GM23338 (cell line): Measurements from ENCODE around the gene MAPKBP1. TPM values are rescaled to one million over a fixed set of nuclear protein-coding genes. Genes with fewer than 3 reads are reported as not detected.

Experiments
- ATAC-seq: fragments of 200-7000 bp; cut with Tn5 transposase; 3 replicates; pipeline ENCODE4 v1.9.1; 2020
- DNase-seq: peaks from one replicate; pipeline ENCODE4 v3.0.0-alpha.2; 2015; ENCODE audit warnings: low spot score
- H2AFZ ChIP-seq: fragments of 200-600 bp; sonication (generic); 2 replicates; pipeline ENCODE4 v1.8.0; 2016; ENCODE audit warnings: antibody characterized with exemption, mild to moderate bottlenecking, moderate library complexity
- H3F3A ChIP-seq: fragments of 200-600 bp; sonication (generic); replicated peaks from 2 replicates; pipeline ENCODE4 v1.8.0; 2017; ENCODE audit warnings: antibody characterized with exemption, mixed run types, low read depth
- H3K27ac ChIP-seq: fragments of 200-600 bp; sonication (generic); 2 replicates; pipeline ENCODE4 v1.6.1; 2016; ENCODE audit warnings: low read depth
- H3K27me3 ChIP-seq: fragments of 200-600 bp; sonication (generic); 2 replicates; pipeline ENCODE4 v1.8.0; 2016; ENCODE audit warnings: mild to moderate bottlenecking, mixed run types, moderate library complexity; ENCODE audit not compliant: insufficient read depth
- H3K36me3 ChIP-seq: fragments of 200-600 bp; sonication (generic); 2 replicates; pipeline ENCODE4 v1.8.0; 2016; ENCODE audit warnings: mild to moderate bottlenecking; ENCODE audit not compliant: insufficient read depth
- H3K4me1 ChIP-seq: fragments of 200-600 bp; sonication (generic); 2 replicates; pipeline ENCODE4 v1.8.0; 2016; ENCODE audit warnings: mild to moderate bottlenecking, moderate library complexity; ENCODE audit not compliant: insufficient read depth
- H3K4me2 ChIP-seq: fragments of 200-600 bp; sonication (generic); 2 replicates; pipeline ENCODE4 v1.7.1; 2017; ENCODE audit warnings: mixed run types
- H3K4me3 ChIP-seq: fragments of 200-600 bp; sonication (generic); 2 replicates; pipeline ENCODE4 v1.6.1; 2016; ENCODE audit warnings: mixed run types
- H3K79me2 ChIP-seq: fragments of 200-600 bp; sonication (generic); replicated peaks from 2 replicates; pipeline ENCODE4 v1.8.0; 2017; ENCODE audit warnings: mild to moderate bottlenecking; ENCODE audit not compliant: insufficient read depth
- H3K9me2 ChIP-seq: fragments of 200-600 bp; sonication (generic); 2 replicates; pipeline ENCODE4 v1.8.0; 2017; ENCODE audit not compliant: insufficient read depth
- H4K20me1 ChIP-seq: fragments of 200-600 bp; sonication (generic); replicated peaks from 2 replicates; pipeline ENCODE4 v1.8.0; 2017; ENCODE audit warnings: mild to moderate bottlenecking; ENCODE audit not compliant: insufficient read depth
- H3K27ac Mint-ChIP-seq: 2 replicates; pipeline ENCODE4 v1.8.0; 2020; ENCODE audit warnings: inconsistent platforms, mild to moderate bottlenecking, moderate library complexity, mixed read lengths
- H3K27me3 Mint-ChIP-seq: 3 replicates; pipeline ENCODE4 v1.8.0; 2022; ENCODE audit warnings: low read depth, mild to moderate bottlenecking, moderate library complexity, mixed read lengths, inconsistent platforms; ENCODE audit not compliant: insufficient read depth, poor library complexity
- H3K36me3 Mint-ChIP-seq: 3 replicates; pipeline ENCODE4 v1.8.0; 2021; ENCODE audit warnings: low read depth, mild to moderate bottlenecking, inconsistent platforms, moderate library complexity, mixed read lengths
- H3K4me1 Mint-ChIP-seq: 3 replicates; pipeline ENCODE4 v1.8.0; 2020; ENCODE audit warnings: mild to moderate bottlenecking, inconsistent platforms, mixed read lengths
- H3K4me3 Mint-ChIP-seq: 3 replicates; pipeline ENCODE4 v1.8.0; 2021; ENCODE audit warnings: moderate library complexity, mild to moderate bottlenecking, inconsistent platforms, mixed read lengths
- H3K9me3 Mint-ChIP-seq: 3 replicates; pipeline ENCODE4 v1.8.0; 2020; ENCODE audit warnings: moderate library complexity, mild to moderate bottlenecking, inconsistent platforms, mixed read lengths
- CREB1 ChIP-seq: fragments of 250-450 bp; sonication (Bioruptor Pico); IDR thresholded peaks from 2 replicates; pipeline ENCODE4 v1.5.0; 2020; ENCODE audit warnings: low read depth, mild to moderate bottlenecking, moderate library complexity
- ETS1 ChIP-seq: IDR thresholded peaks from 2 replicates; pipeline ENCODE4 v1.6.1; 2016; ENCODE audit warnings: antibody characterized with exemption
- EZH2 ChIP-seq: fragments of 200-600 bp; sonication (generic); IDR thresholded peaks from one replicate; pipeline ENCODE4 v1.8.0; 2017; ENCODE audit warnings: antibody characterized with exemption, mild to moderate bottlenecking, low read depth; ENCODE audit not compliant: unreplicated experiment
- EZH2phosphoT487 ChIP-seq: fragments of 200-600 bp; sonication (generic); IDR thresholded peaks from one replicate; pipeline ENCODE4 v1.8.1; 2018; ENCODE audit warnings: antibody characterized with exemption; ENCODE audit not compliant: unreplicated experiment
- JUNB ChIP-seq: IDR thresholded peaks from one replicate; pipeline ENCODE4 v1.6.1; 2016; ENCODE audit warnings: antibody characterized with exemption; ENCODE audit not compliant: unreplicated experiment
- NANOG ChIP-seq: IDR thresholded peaks from 2 replicates; pipeline ENCODE4 v1.6.1; 2016; ENCODE audit warnings: antibody characterized with exemption, borderline replicate concordance
- REST ChIP-seq: IDR thresholded peaks from one replicate; pipeline ENCODE4 v1.6.1; 2018; ENCODE audit warnings: antibody characterized with exemption; ENCODE audit not compliant: unreplicated experiment
- STAT1 ChIP-seq: IDR thresholded peaks from one replicate; pipeline ENCODE4 v1.6.1; 2016; ENCODE audit warnings: antibody characterized with exemption; ENCODE audit not compliant: unreplicated experiment
- ZNF114 ChIP-seq: fragments of 250-450 bp; sonication (Bioruptor Pico); IDR thresholded peaks from 2 replicates; pipeline ENCODE4 v1.5.0; 2020; ENCODE audit warnings: mild to moderate bottlenecking, moderate library complexity
- ZNF331 ChIP-seq: fragments of 250-450 bp; sonication (Bioruptor Pico); IDR thresholded peaks from 2 replicates; pipeline ENCODE4 v1.5.0; 2020; ENCODE audit warnings: low read depth, mild to moderate bottlenecking, moderate library complexity
- polyA plus RNA-seq: library from polyadenylated mRNA; unstranded; fragments of >200 nt; fragmentation: Nextera tagmentation; extraction: Ambion mirVana; gene quantifications from 2 replicates; pipeline ENCODE4 v1.2.1, GENCODE V29; 2016
- total RNA-seq: library from RNA; depleted of rRNA; stranded (reverse); fragments of >200 nt; shearing (Covaris generic); gene quantifications from 2 replicates; pipeline ENCODE4 v1.2.3, GENCODE V29; 2014
- TF ChIP-seq, protein P1 (sequence below), 2 experiments: fragments of 200-600 bp in 1 of 2; sonication (generic) in 1 of 2; conservative IDR thresholded peaks; 2 replicates each; pipeline versions ENCODE4 v1.5.1 to v1.6.1; 2016 to 2017; ENCODE audit warnings: antibody characterized with exemption in 2 of 2, low read depth in 2 of 2, mild to moderate bottlenecking in 2 of 2, moderate library complexity in 1 of 2
- TF ChIP-seq, protein P2 (sequence below): fragments of 250-450 bp; sonication (Bioruptor Pico); IDR thresholded peaks from 2 replicates; pipeline ENCODE4 v1.5.0; 2020; ENCODE audit warnings: mild to moderate bottlenecking, moderate library complexity

Gene MAPKBP1
- total and polyA plus RNA-seq, 2 experiments from 2014 or later, result 1.9 to 8.9 TPM

DNA sequence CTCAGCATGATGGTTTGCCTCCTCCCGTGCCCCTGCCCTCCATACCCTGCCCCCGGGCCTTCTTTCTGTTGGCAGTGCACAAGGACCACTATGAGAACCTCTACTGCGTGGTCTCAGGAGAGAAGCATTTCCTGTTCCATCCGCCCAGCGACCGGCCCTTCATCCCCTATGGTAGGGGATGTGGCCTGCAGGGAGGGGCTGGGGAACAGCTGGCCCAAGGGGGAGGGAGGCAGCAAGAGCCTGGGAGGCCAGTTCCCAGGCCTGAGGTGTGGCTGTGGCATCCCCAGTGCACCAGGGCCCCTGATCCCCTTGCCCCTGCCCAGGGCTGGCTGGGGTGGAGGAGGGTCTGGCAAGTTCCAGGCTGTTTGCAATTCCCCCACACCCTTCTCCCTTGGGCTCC lies 61.8 kb downstream of the MAPKBP1 start:
- Histone ChIP-seq H3F3A (no peaks in the 10 kb centered on the region), H4K20me1 (no peaks in the 10 kb centered on the region; the same call in 1 of the 2 replicates), H3K36me3 (no peaks in the 10 kb centered on the region; the same call in 1 of the 2 replicates), H3K4me1 (no peaks in the 10 kb centered on the region), H3K79me2 (no peaks in the 10 kb centered on the region), H3K27me3 (no peaks in the 10 kb centered on the region), H3K27ac (no peak overlapping the region), H3K4me2 (no peak overlapping the region), H3K4me3 (no peak overlapping the region), H2AFZ (no peak overlapping the region), H3K9me2 (no peaks in the 10 kb centered on the region)
- ATAC-seq, result no peak
- TF ChIP-seq, protein P1, sequence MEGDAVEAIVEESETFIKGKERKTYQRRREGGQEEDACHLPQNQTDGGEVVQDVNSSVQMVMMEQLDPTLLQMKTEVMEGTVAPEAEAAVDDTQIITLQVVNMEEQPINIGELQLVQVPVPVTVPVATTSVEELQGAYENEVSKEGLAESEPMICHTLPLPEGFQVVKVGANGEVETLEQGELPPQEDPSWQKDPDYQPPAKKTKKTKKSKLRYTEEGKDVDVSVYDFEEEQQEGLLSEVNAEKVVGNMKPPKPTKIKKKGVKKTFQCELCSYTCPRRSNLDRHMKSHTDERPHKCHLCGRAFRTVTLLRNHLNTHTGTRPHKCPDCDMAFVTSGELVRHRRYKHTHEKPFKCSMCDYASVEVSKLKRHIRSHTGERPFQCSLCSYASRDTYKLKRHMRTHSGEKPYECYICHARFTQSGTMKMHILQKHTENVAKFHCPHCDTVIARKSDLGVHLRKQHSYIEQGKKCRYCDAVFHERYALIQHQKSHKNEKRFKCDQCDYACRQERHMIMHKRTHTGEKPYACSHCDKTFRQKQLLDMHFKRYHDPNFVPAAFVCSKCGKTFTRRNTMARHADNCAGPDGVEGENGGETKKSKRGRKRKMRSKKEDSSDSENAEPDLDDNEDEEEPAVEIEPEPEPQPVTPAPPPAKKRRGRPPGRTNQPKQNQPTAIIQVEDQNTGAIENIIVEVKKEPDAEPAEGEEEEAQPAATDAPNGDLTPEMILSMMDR (conservative IDR thresholded peaks at IDR 0.05; ENCODE audit: low read depth in 2 of 2), result no peak
- TF ChIP-seq CREB1, result no peak
- no peak for TF ChIP-seq ZNF114
- no peak for TF ChIP-seq ZNF331 (CRISPR knock-in tag)
- no peak for TF ChIP-seq EZH2
- TF ChIP-seq ETS1, result no peak
- TF ChIP-seq REST, result no peak
- no peak for TF ChIP-seq EZH2phosphoT487
- no peak for TF ChIP-seq STAT1
- TF ChIP-seq, protein P2, sequence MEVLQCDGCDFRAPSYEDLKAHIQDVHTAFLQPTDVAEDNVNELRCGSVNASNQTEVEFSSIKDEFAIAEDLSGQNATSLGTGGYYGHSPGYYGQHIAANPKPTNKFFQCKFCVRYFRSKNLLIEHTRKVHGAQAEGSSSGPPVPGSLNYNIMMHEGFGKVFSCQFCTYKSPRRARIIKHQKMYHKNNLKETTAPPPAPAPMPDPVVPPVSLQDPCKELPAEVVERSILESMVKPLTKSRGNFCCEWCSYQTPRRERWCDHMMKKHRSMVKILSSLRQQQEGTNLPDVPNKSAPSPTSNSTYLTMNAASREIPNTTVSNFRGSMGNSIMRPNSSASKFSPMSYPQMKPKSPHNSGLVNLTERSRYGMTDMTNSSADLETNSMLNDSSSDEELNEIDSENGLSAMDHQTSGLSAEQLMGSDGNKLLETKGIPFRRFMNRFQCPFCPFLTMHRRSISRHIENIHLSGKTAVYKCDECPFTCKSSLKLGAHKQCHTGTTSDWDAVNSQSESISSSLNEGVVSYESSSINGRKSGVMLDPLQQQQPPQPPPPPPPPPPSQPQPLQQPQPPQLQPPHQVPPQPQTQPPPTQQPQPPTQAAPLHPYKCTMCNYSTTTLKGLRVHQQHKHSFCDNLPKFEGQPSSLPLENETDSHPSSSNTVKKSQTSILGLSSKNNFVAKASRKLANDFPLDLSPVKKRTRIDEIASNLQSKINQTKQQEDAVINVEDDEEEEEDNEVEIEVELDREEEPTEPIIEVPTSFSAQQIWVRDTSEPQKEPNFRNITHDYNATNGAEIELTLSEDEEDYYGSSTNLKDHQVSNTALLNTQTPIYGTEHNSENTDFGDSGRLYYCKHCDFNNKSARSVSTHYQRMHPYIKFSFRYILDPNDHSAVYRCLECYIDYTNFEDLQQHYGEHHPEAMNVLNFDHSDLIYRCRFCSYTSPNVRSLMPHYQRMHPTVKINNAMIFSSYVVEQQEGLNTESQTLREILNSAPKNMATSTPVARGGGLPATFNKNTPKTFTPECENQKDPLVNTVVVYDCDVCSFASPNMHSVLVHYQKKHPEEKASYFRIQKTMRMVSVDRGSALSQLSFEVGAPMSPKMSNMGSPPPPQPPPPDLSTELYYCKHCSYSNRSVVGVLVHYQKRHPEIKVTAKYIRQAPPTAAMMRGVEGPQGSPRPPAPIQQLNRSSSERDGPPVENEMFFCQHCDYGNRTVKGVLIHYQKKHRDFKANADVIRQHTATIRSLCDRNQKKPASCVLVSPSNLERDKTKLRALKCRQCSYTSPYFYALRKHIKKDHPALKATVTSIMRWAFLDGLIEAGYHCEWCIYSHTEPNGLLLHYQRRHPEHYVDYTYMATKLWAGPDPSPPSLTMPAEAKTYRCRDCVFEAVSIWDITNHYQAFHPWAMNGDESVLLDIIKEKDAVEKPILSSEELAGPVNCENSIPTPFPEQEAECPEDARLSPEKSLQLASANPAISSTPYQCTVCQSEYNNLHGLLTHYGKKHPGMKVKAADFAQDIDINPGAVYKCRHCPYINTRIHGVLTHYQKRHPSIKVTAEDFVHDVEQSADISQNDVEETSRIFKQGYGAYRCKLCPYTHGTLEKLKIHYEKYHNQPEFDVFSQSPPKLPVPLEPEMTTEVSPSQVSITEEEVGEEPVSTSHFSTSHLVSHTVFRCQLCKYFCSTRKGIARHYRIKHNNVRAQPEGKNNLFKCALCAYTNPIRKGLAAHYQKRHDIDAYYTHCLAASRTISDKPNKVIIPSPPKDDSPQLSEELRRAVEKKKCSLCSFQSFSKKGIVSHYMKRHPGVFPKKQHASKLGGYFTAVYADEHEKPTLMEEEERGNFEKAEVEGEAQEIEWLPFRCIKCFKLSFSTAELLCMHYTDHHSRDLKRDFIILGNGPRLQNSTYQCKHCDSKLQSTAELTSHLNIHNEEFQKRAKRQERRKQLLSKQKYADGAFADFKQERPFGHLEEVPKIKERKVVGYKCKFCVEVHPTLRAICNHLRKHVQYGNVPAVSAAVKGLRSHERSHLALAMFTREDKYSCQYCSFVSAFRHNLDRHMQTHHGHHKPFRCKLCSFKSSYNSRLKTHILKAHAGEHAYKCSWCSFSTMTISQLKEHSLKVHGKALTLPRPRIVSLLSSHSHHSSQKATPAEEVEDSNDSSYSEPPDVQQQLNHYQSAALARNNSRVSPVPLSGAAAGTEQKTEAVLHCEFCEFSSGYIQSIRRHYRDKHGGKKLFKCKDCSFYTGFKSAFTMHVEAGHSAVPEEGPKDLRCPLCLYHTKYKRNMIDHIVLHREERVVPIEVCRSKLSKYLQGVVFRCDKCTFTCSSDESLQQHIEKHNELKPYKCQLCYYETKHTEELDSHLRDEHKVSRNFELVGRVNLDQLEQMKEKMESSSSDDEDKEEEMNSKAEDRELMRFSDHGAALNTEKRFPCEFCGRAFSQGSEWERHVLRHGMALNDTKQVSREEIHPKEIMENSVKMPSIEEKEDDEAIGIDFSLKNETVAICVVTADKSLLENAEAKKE, result no peak
- no peak for TF ChIP-seq JUNB
- TF ChIP-seq NANOG, result no peak
- no peak overlapping the region for H3K4me3 Mint-ChIP-seq
- no peak for DNase-seq
- no peak overlapping the region for H3K27ac Mint-ChIP-seq
- peaks cover 9% of the 10 kb centered on the region for H3K27me3 Mint-ChIP-seq
- H3K4me1 Mint-ChIP-seq, result no peaks in the 10 kb centered on the region; the same call in 2 of the 3 replicates
- no peaks in the 10 kb centered on the region for H3K9me3 Mint-ChIP-seq
- H3K36me3 Mint-ChIP-seq, result peaks cover 15% of the 10 kb centered on the region; the same call in 2 of the 3 replicates
